ENCODE measurements around the gene RAB4A. TPM values are rescaled to one million over a fixed set of nuclear protein-coding genes. Genes with fewer than 3 reads are reported as not detected.

Gene RAB4A
- total RNA-seq, 2 experiments from 2014 or later, result 26.7 to 28.7 TPM

DNA sequence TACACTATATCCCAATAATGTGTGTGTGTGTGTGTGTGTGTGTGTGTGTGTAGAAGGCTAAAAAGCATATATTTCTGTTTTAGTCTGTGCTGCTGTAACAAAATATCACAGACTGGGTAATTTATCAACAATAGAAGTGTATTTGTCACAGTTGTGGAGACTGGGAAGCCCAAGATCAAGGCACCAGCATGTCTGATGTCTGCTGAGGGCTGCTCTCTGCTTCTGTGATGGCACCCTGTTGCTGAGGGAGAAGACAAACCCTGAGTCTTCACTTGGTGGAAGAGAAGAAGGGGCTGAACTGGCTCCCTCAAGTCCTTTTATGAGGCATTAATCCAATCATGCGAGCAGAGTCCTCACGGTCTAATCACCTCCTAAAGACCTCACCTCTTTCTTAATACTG is 23.0 kb upstream of the RAB4A start:
- ChIA-PET POLR2A (no interaction called here), CTCF (no interaction called here)
- intact Hi-C loops (cut with DNase I, micrococcal nuclease), result no loop called here
- Mint-ChIP-seq H3K27ac (no peak overlapping the region), H3K27me3 (no peaks in the 10 kb centered on the region), H3K4me3 (no peak overlapping the region), H3K9me3 (peaks cover 3% of the 10 kb centered on the region), H3K4me1 (ENCODE audit: low read depth) (peaks cover 47% of the 10 kb centered on the region), H3K36me3 (ENCODE audit: low read depth) (no peaks in the 10 kb centered on the region)
- no peak overlapping the region for H3K27ac ChIP-seq (ENCODE audit: low read depth in 1 of 2, low read length in 2 of 2)
- no peak overlapping the region for H3K4me3 ChIP-seq (ENCODE audit: low read length)
- ATAC-seq (ENCODE audit: poor library complexity) (no peak), DNase-seq (no peak)
- H3K4me1 ChIP-seq (ENCODE audit: insufficient read depth, low read length), result peaks cover 37% of the 10 kb centered on the region
- no peaks in the 10 kb centered on the region for H3K27me3 ChIP-seq (ENCODE audit: control insufficient read depth in 1 of 2, insufficient read depth in 2 of 2, low read length in 2 of 2)
- TF ChIP-seq, protein P1, sequence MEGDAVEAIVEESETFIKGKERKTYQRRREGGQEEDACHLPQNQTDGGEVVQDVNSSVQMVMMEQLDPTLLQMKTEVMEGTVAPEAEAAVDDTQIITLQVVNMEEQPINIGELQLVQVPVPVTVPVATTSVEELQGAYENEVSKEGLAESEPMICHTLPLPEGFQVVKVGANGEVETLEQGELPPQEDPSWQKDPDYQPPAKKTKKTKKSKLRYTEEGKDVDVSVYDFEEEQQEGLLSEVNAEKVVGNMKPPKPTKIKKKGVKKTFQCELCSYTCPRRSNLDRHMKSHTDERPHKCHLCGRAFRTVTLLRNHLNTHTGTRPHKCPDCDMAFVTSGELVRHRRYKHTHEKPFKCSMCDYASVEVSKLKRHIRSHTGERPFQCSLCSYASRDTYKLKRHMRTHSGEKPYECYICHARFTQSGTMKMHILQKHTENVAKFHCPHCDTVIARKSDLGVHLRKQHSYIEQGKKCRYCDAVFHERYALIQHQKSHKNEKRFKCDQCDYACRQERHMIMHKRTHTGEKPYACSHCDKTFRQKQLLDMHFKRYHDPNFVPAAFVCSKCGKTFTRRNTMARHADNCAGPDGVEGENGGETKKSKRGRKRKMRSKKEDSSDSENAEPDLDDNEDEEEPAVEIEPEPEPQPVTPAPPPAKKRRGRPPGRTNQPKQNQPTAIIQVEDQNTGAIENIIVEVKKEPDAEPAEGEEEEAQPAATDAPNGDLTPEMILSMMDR (IDR thresholded peaks at IDR 0.05), result no peak
- H3K9me3 ChIP-seq (ENCODE audit: control insufficient read depth in 1 of 2, insufficient read depth in 1 of 2, low read length in 2 of 2), result peaks cover 4 to 9% of the 10 kb centered on the region in 2 experiments
- H3K36me3 ChIP-seq (ENCODE audit: insufficient read depth, low read length), result no peaks in the 10 kb centered on the region

DNA sequence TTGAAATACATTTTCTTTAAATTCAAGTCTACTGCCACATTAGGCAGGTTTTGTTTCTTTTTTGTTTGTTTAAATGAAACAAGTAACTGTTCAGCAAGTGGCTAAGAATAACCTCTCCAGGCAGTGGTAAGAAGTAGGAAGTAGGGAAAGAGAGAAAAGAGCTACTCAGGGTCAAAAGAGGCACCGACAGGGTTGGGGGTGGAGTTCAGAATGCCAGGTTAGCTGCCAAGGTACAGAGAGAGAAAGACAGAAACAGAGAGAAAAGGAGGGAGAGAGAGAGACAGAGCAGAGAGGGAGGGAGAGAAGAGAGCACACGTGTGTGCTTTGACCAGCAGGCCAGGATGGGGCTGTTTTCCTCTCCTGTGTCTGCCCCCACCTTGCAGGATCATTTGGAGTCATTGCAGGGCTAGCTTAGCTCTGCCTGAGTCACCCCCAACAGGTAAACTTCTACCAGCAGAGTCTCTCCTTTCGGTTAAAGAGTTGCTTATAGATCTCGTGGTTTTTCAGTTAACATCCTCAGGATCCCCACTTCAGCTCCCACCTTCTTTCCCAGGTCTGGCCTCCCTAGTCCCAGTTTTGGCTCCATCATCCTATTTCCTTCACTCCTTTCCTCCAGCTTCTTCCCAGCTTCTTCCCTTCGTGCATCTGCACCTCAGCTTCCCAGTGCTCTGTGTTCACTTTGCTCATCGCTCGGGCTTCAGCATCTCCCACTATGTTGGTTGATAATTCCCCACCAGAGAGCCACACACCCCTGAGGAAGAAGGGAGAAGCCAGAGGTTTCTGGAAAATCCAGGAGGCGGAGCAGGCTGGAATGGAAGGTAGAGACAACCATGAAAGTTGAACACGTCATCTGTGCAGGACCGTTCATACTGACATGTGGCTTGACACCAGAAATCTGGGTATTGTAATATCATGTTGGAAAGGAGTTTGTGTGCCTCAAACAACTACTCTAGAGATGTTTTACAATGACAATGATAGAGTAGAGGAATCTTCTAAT is 21.8 kb upstream of the RAB4A start:
- no peaks in the 10 kb centered on the region for H3K36me3 Mint-ChIP-seq (ENCODE audit: low read depth)
- H3K36me3 ChIP-seq (ENCODE audit: insufficient read depth, low read length), result no peaks in the 10 kb centered on the region
- ATAC-seq (ENCODE audit: poor library complexity) (no peak), DNase-seq (no peak)
- TF ChIP-seq, protein P1 (IDR thresholded peaks at IDR 0.05), result no peak
- intact Hi-C loops (cut with DNase I, micrococcal nuclease), result no loop called here
- peaks cover 47% of the 10 kb centered on the region for H3K4me1 ChIP-seq (ENCODE audit: insufficient read depth, low read length)
- H3K27me3 ChIP-seq (ENCODE audit: control insufficient read depth in 1 of 2, insufficient read depth in 2 of 2, low read length in 2 of 2), result no peaks in the 10 kb centered on the region
- H3K9me3 ChIP-seq (ENCODE audit: control insufficient read depth in 1 of 2, insufficient read depth in 1 of 2, low read length in 2 of 2), result peaks cover under 1 to 4% of the 10 kb centered on the region in 2 experiments
- H3K27ac ChIP-seq (ENCODE audit: low read depth in 1 of 2, low read length in 2 of 2), result no peak overlapping the region
- H3K4me3 ChIP-seq (ENCODE audit: low read length), result no peak overlapping the region
- H3K27me3 Mint-ChIP-seq, result no peaks in the 10 kb centered on the region
- peak overlapping the region; percentile 93 for H3K27ac Mint-ChIP-seq
- ChIA-PET CTCF (no interaction called here), POLR2A (interaction anchor here (0.6 to 1.0 kb wide), 3 partner anchors 21 to 319 kb away, joined by 3 read pairs; no protein-coding TSS in a partner anchor)
- no peak overlapping the region for H3K4me3 Mint-ChIP-seq
- H3K4me1 Mint-ChIP-seq (ENCODE audit: low read depth), result peaks cover 58% of the 10 kb centered on the region
- H3K9me3 Mint-ChIP-seq, result peaks cover 3% of the 10 kb centered on the region

DNA sequence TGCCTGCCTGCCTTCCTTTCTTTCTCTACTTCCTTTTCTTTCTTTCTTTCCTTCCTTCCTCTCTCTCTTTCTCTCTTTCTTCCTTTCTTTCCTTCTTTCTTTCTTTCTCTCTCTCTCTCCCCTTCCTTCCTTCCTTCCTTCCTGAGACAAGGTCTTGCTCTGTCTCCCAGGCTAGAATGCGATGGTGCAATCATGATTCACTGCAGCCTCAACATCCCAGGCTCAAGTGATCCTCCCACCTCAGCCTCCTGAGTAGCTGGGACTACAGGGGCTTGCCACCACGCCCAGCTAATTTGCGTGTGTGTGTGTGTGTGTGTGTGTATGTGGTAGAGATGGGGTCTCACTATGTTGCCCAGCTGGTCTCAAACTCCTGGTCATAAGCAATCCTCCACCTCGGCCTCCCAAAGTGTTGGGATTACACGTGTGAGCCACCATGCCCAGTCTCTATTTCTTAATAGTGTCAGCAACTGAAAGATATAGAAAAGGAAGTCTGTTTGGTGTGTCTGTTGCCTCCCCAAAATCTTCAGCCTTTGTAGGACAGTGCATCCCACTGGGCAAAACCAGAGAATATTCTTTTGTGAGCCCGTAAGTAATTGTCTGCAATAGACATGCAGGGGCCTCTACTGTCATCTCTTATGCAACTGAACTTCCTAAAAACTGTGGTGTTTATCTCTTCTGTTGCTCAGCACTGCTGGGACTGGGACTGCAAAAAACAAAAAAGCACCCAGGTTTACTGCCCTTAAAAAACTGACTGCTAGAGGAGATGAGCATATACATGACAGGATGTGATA is 20.9 kb upstream of the RAB4A start:
- Mint-ChIP-seq H3K36me3 (ENCODE audit: low read depth) (no peaks in the 10 kb centered on the region), H3K4me1 (ENCODE audit: low read depth) (peaks cover 63% of the 10 kb centered on the region), H3K27ac (peak overlapping the region; percentile 93), H3K4me3 (peak overlapping the region; percentile 71), H3K9me3 (no peaks in the 10 kb centered on the region), H3K27me3 (no peaks in the 10 kb centered on the region)
- TF ChIP-seq, protein P1 (IDR thresholded peaks at IDR 0.05), result no peak
- Histone ChIP-seq H3K27me3 (ENCODE audit: control insufficient read depth in 1 of 2, insufficient read depth in 2 of 2, low read length in 2 of 2) (no peaks in the 10 kb centered on the region), H3K9me3 (ENCODE audit: control insufficient read depth in 1 of 2, insufficient read depth in 1 of 2, low read length in 2 of 2) (no peaks in the 10 kb centered on the region), H3K27ac (ENCODE audit: low read depth in 1 of 2, low read length in 2 of 2) (no peak overlapping the region), H3K4me3 (ENCODE audit: low read length) (no peak overlapping the region), H3K4me1 (ENCODE audit: insufficient read depth, low read length) (peaks cover 56% of the 10 kb centered on the region), H3K36me3 (ENCODE audit: insufficient read depth, low read length) (no peaks in the 10 kb centered on the region)
- ATAC-seq (ENCODE audit: poor library complexity) (peak; percentile 24), DNase-seq (peak in 1 of 14 experiments; percentile 23)
- ChIA-PET CTCF (no interaction called here), POLR2A (interaction anchor here (1.0 kb wide), 1 partner anchor 22 kb away, joined by 3 read pairs; no protein-coding TSS in a partner anchor)
- intact Hi-C loops (cut with DNase I, micrococcal nuclease), result loop anchor here in 1 of 2 experiments (10.0 kb wide), 1 partner anchor 205 kb away; no protein-coding TSS in a partner anchor
